ENCODE results near the gene VRK1. TPM values are rescaled to one million over a fixed set of nuclear protein-coding genes. Genes with fewer than 3 reads are reported as not detected.

The VRK1 gene
- total RNA-seq, 4 donors from 2014 or later, result 9.3 to 12.2 (median 12.1) TPM

DNA sequence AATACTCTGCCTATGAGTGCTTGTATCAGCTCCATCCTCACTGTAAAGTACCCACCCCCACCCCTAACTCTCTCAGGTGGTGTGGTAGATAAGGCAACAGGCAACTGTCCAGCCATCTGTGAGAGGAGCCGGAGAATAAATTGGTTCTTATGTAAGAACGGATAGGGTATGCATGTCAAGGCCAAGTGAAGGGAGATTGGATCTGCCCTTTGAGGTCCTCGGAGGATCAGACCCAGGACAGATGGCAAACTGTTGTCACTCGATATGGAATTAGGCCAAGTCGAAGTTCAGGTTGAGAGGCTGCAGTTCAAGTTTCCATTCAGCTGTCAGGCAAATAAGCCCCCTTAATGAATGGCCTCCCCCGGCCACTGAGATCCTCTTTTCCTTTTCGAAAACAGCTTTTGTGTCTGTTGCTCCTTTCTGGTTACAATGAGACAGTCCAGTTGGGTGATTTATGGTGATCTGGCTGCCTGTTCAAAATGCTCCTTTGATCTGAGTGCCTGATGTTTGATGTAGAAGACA, 120.3 kb downstream of the VRK1 start:
- Histone ChIP-seq H3K27ac (no peak overlapping the region), H3K27me3 (no peaks in the 10 kb centered on the region), H3K9me3 (no peaks in the 10 kb centered on the region), H3K36me3 (no peaks in the 10 kb centered on the region), H3K4me1 (no peaks in the 10 kb centered on the region), H3K4me3 (no peak overlapping the region)
- 76% methylated on average over 7 of the region's 7 CpGs for WGBS
- no peak for TF ChIP-seq POLR2AphosphoS5 (IDR thresholded peaks at IDR 0.05)
- TF ChIP-seq, protein P1, sequence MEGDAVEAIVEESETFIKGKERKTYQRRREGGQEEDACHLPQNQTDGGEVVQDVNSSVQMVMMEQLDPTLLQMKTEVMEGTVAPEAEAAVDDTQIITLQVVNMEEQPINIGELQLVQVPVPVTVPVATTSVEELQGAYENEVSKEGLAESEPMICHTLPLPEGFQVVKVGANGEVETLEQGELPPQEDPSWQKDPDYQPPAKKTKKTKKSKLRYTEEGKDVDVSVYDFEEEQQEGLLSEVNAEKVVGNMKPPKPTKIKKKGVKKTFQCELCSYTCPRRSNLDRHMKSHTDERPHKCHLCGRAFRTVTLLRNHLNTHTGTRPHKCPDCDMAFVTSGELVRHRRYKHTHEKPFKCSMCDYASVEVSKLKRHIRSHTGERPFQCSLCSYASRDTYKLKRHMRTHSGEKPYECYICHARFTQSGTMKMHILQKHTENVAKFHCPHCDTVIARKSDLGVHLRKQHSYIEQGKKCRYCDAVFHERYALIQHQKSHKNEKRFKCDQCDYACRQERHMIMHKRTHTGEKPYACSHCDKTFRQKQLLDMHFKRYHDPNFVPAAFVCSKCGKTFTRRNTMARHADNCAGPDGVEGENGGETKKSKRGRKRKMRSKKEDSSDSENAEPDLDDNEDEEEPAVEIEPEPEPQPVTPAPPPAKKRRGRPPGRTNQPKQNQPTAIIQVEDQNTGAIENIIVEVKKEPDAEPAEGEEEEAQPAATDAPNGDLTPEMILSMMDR (IDR thresholded peaks at IDR 0.05), result no peak
- TF ChIP-seq POLR2A (IDR thresholded peaks at IDR 0.05), result no peak
- TF ChIP-seq EP300 (IDR thresholded peaks at IDR 0.05), result no peak
- DNase-seq (ENCODE audit: low spot score in 2 of 2), result no peak

DNA sequence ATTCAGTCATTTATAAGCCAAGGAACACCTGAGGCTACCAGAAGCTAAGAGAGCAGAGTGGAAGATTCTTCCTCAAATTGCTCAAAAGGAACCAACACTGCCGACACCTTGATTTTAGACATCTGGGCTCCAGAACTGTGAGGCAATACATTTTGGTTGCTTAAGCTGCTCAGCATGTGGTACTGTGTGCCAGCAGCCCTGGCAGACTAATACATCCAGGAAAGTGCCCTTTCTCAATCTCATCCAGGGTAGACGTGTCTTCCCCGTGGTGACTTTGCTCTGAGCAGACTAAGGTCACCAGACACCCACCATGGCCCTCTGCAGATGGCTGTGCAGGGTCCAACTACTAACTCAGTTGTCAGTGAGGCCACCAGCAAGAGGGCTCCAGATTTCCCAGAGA, 122.8 kb downstream of the VRK1 start:
- WGBS, result 51% methylated on average over 3 of the region's 3 CpGs
- Histone ChIP-seq H3K27ac (no peak overlapping the region), H3K27me3 (no peaks in the 10 kb centered on the region), H3K9me3 (no peaks in the 10 kb centered on the region), H3K36me3 (no peaks in the 10 kb centered on the region), H3K4me1 (no peaks in the 10 kb centered on the region), H3K4me3 (no peak overlapping the region)
- DNase-seq (ENCODE audit: low spot score in 2 of 2), result no peak
- TF ChIP-seq POLR2A (IDR thresholded peaks at IDR 0.05) (no peak), POLR2AphosphoS5 (IDR thresholded peaks at IDR 0.05) (no peak), EP300 (IDR thresholded peaks at IDR 0.05) (no peak)
- TF ChIP-seq, protein P1 (IDR thresholded peaks at IDR 0.05), result no peak

DNA sequence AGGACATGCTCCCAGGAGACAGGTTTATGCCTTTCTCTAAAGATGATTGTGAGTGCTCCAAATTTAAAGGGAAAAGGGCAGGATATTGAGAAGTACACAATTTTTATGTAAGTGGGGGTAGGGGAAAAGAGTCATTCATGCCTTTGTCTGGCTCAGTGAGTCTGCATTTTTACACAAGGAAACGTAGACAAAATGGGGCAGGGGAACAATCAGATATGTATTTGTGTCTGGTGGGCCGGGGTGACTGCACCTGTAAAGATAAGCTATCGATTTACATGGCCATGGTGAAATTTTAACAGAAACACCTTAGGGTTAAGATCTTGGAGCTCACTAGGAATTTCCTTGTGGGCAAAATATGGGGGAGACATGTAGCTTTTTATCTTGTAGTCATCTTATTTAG, 123.6 kb downstream of the VRK1 start:
- 94% methylated on average over 3 of the region's 3 CpGs for WGBS
- H3K27ac ChIP-seq, result no peak overlapping the region
- no peaks in the 10 kb centered on the region for H3K36me3 ChIP-seq
- no peaks in the 10 kb centered on the region for H3K27me3 ChIP-seq
- no peak for DNase-seq (ENCODE audit: low spot score in 2 of 2)
- H3K4me1 ChIP-seq, result no peaks in the 10 kb centered on the region
- H3K9me3 ChIP-seq, result no peaks in the 10 kb centered on the region
- H3K4me3 ChIP-seq, result no peak overlapping the region
- TF ChIP-seq, protein P1 (IDR thresholded peaks at IDR 0.05), result no peak
- no peak for TF ChIP-seq POLR2AphosphoS5 (IDR thresholded peaks at IDR 0.05)
- no peak for TF ChIP-seq POLR2A (IDR thresholded peaks at IDR 0.05)
- TF ChIP-seq EP300 (IDR thresholded peaks at IDR 0.05), result no peak

DNA sequence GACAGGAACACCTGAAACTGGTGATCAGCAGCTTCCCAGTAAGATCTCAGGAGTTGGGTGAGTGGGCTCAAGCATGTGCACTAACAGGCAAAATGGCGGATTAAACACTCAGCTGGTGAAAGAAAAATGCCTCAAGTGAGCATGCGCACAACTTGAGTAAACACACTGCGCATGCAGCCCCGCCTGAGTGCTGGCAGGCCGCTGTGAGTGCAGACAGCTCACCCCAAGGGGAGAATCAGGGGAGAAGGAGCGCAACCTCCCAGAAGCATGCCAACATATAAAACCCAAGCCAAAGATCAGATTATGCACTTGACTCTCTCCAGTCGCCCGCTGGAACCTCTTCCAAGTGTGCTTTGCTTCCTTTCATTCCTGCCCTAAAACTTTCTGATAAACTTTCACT, 125.8 kb downstream of the VRK1 start:
- Histone ChIP-seq H3K4me3 (no peak overlapping the region), H3K27ac (no peak overlapping the region), H3K36me3 (no peaks in the 10 kb centered on the region), H3K27me3 (no peaks in the 10 kb centered on the region), H3K9me3 (no peaks in the 10 kb centered on the region), H3K4me1 (no peaks in the 10 kb centered on the region)
- TF ChIP-seq POLR2A (IDR thresholded peaks at IDR 0.05) (no peak), POLR2AphosphoS5 (IDR thresholded peaks at IDR 0.05) (no peak), EP300 (IDR thresholded peaks at IDR 0.05) (no peak)
- TF ChIP-seq, protein P1 (IDR thresholded peaks at IDR 0.05), result no peak
- DNase-seq (ENCODE audit: low spot score in 2 of 2), result no peak
- 93% methylated on average over 8 of the region's 8 CpGs for WGBS

DNA sequence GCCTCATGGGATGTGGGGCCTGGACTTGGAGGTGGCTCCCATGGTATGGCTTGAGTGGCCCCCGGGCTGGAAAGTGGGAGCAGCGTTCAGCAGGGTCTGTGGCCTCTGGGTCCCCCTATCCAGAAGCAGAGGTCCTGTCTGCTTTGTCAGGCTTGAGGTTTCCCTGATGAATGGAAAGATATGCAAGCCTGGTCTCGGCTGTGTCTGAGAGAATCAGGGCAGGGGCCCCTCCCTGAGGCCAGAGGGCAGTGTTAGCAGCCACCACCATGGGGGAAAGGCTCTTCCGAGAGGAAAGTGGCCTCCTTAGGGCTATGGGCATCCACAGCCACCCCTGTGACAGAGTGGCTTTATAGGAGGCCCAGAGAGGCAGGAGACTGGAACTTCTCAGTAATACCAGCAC, 128.2 kb downstream of the VRK1 start:
- H3K36me3 ChIP-seq, result no peaks in the 10 kb centered on the region
- no peaks in the 10 kb centered on the region for H3K9me3 ChIP-seq
- H3K27me3 ChIP-seq, result no peaks in the 10 kb centered on the region
- TF ChIP-seq POLR2AphosphoS5 (IDR thresholded peaks at IDR 0.05) (no peak), EP300 (IDR thresholded peaks at IDR 0.05) (no peak), POLR2A (IDR thresholded peaks at IDR 0.05) (no peak)
- TF ChIP-seq, protein P1 (IDR thresholded peaks at IDR 0.05), result no peak
- DNase-seq (ENCODE audit: low spot score in 2 of 2), result no peak
- H3K4me3 ChIP-seq, result no peak overlapping the region
- no peaks in the 10 kb centered on the region for H3K4me1 ChIP-seq
- WGBS, result 100% methylated on average over 1 of the region's 4 CpGs
- H3K27ac ChIP-seq, result no peak overlapping the region

Measured in suprapubic skin (tissue), 4 donors.